B cell (primary cell): ENCODE results near the gene MALSU1. TPM values are rescaled to one million over a fixed set of nuclear protein-coding genes. Genes with fewer than 3 reads are reported as not detected.

ENCODE experiments used
- ATAC-seq: fragments of 200-7000 bp; cut with Tn5 transposase; one replicate; pipeline ENCODE4 v1.10.0; 2021; ENCODE audit warnings: low read depth, mild to moderate bottlenecking, moderate number of reproducible peaks, moderate library complexity
- CTCF ChIA-PET: fragments of 350-600 bp; sonication (Branson Sonifier 250); formaldehyde crosslinking; loops from one replicate; lab custom pipeline; 2021; ENCODE audit warnings: antibody characterized with exemption, inconsistent platforms; lab: Charles Lee
- POLR2A ChIA-PET: fragments of 350-600 bp; sonication (Branson Sonifier 250); formaldehyde crosslinking; loops from one replicate; lab custom pipeline; 2021; ENCODE audit warnings: antibody characterized with exemption; lab: Charles Lee
- DNase-seq: peaks from one replicate; pipeline ENCODE4 v3.0.0; 2013
- H2AFZ ChIP-seq: 2 replicates; pipeline ENCODE4 v1.6.1; 2012; ENCODE audit warnings: mild to moderate bottlenecking, low read depth, low read length; ENCODE audit not compliant: insufficient read depth, poor library complexity, severe bottlenecking
- H3K27ac ChIP-seq, 2 donors: 1 replicate in 1 of 2; 2 replicates in 1 of 2; pipeline ENCODE4 v1.5.1; 2012 to 2013; ENCODE audit warnings: low read length in 2 of 2, mild to moderate bottlenecking in 2 of 2, moderate library complexity in 1 of 2
- H3K27me3 ChIP-seq, 4 experiments: fragments of 200-600 bp in 1 of 4; sonication (generic) in 1 of 4; replicated peaks in 1 of 4; 1 replicate in 2 of 4; 2 replicates in 2 of 4; pipeline versions ENCODE4 v1.6.1 to v1.7.0; 2013 to 2016; ENCODE audit warnings: low read length in 3 of 4, mild to moderate bottlenecking in 2 of 4, mixed read lengths in 1 of 4, moderate library complexity in 1 of 4; ENCODE audit not compliant: insufficient read depth in 4 of 4, control insufficient read depth in 3 of 4; ENCODE audit errors: control extremely low read depth in 1 of 4
- H3K36me3 ChIP-seq, 2 experiments: replicated peaks in 1 of 2; 1 replicate in 1 of 2; 2 replicates in 1 of 2; pipeline versions ENCODE4 v1.6.1 to v1.7.1; 2013; ENCODE audit warnings: low read length in 1 of 2; ENCODE audit not compliant: insufficient read depth in 2 of 2, control insufficient read depth in 1 of 2; ENCODE audit errors: control extremely low read depth in 1 of 2, extremely low read depth in 1 of 2
- H3K4me1 ChIP-seq, 2 donors: fragments of 200-600 bp in 1 of 2; sonication (generic) in 1 of 2; 1 replicate in 1 of 2; 2 replicates in 1 of 2; pipeline versions ENCODE4 v1.5.1 to v1.6.1; 2013 to 2017; ENCODE audit warnings: low read length in 2 of 2; ENCODE audit not compliant: control insufficient read depth in 2 of 2, insufficient read depth in 2 of 2
- H3K4me2 ChIP-seq: replicated peaks from 2 replicates; pipeline ENCODE3; 2012; ENCODE audit warnings: mild to moderate bottlenecking, low read depth, low read length; ENCODE audit not compliant: poor library complexity, severe bottlenecking
- H3K4me3 ChIP-seq, 5 experiments: fragments of 200-600 bp in 1 of 5; sonication (generic) in 1 of 5; 1 replicate in 3 of 5; 2 replicates in 2 of 5; pipeline versions ENCODE4 v1.5.1 to v1.7.0; 2011 to 2016; ENCODE audit warnings: low read length in 4 of 5, mild to moderate bottlenecking in 4 of 5, low read depth in 2 of 5, control low read depth in 1 of 5, moderate library complexity in 1 of 5; ENCODE audit not compliant: insufficient read depth in 1 of 5; ENCODE audit errors: control extremely low read depth in 1 of 5, extremely low read depth in 1 of 5
- H3K79me2 ChIP-seq: fragments of 200-600 bp; sonication (generic); one replicate; pipeline ENCODE4 v1.6.0; 2016; ENCODE audit warnings: low read length; ENCODE audit not compliant: control insufficient read depth, insufficient read depth
- H3K9ac ChIP-seq: fragments of 200-600 bp; sonication (generic); 2 replicates; pipeline ENCODE4 v1.6.1; 2017; ENCODE audit warnings: mild to moderate bottlenecking, low read length, moderate library complexity
- H3K9me3 ChIP-seq, 3 donors: one replicate each; pipeline versions ENCODE4 v1.6.1 to v1.7.1; 2013; ENCODE audit warnings: low read length in 2 of 3; ENCODE audit not compliant: control insufficient read depth in 2 of 3, insufficient read depth in 1 of 3; ENCODE audit errors: control extremely low read depth in 1 of 3
- H4K20me1 ChIP-seq: 2 replicates; pipeline ENCODE4 v1.6.0; 2012; ENCODE audit warnings: mild to moderate bottlenecking, low read length; ENCODE audit not compliant: insufficient read depth, control insufficient read depth, poor library complexity, severe bottlenecking
- H3K27ac Mint-ChIP-seq: one replicate; pipeline ENCODE4 v1.8.0; 2021; ENCODE audit warnings: mixed read lengths
- H3K27me3 Mint-ChIP-seq: one replicate; pipeline ENCODE4 v1.8.0; 2021; ENCODE audit warnings: mixed read lengths
- H3K4me1 Mint-ChIP-seq: one replicate; pipeline ENCODE4 v1.8.0; 2021; ENCODE audit warnings: mixed read lengths
- H3K4me3 Mint-ChIP-seq: one replicate; pipeline ENCODE4 v1.8.0; 2021; ENCODE audit warnings: mixed read lengths
- H3K9me3 Mint-ChIP-seq: one replicate; pipeline ENCODE4 v1.8.0; 2022; ENCODE audit warnings: mixed read lengths; ENCODE audit not compliant: insufficient read depth
- EZH2 ChIP-seq: IDR thresholded peaks from 2 replicates; pipeline ENCODE4 v1.6.1; 2012; ENCODE audit warnings: borderline replicate concordance, low read depth, mild to moderate bottlenecking, moderate library complexity, low read length; ENCODE audit not compliant: insufficient read depth, poor library complexity, severe bottlenecking
- WGBS: methylation state at CpG from one replicate; pipeline ENCODE4 v1.1.5; 2013; ENCODE audit warnings: missing lambda C conversion rate; ENCODE audit not compliant: insufficient coverage; 5-methylcytosine and 5-hydroxymethylcytosine counted together
- intact Hi-C: fragments of 100-400 bp; cut with micrococcal nuclease; formaldehyde crosslinking; loops from one replicate; pipeline ENCODE4 v1.10.0; 2022
- polyA plus RNA-seq: library from polyadenylated mRNA; depleted of rRNA; stranded (reverse); fragments of >200 nt; gene quantifications from 2 replicates; pipeline ENCODE4 v1.2.3, GENCODE V29; 2012
- total RNA-seq, 2 donors: library from RNA; stranded (reverse); fragments of 120-200 nt in 1 of 2; gene quantifications; 1 replicate in 1 of 2; 2 replicates in 1 of 2; pipeline versions ENCODE4 v1.2.3 to v1.2.4, GENCODE V29; 2013 to 2022
- TF ChIP-seq, protein P1 (sequence below): fragments of 200-600 bp; IDR thresholded peaks from one replicate; pipeline ENCODE4 v1.8.0; 2022; ENCODE audit warnings: antibody characterized with exemption, mild to moderate bottlenecking

The MALSU1 gene
- total and polyA plus RNA-seq, 2 donors (not counting 1 experiment from before 2014, with no cell fraction given): 20.8 to 38.0 TPM

DNA sequence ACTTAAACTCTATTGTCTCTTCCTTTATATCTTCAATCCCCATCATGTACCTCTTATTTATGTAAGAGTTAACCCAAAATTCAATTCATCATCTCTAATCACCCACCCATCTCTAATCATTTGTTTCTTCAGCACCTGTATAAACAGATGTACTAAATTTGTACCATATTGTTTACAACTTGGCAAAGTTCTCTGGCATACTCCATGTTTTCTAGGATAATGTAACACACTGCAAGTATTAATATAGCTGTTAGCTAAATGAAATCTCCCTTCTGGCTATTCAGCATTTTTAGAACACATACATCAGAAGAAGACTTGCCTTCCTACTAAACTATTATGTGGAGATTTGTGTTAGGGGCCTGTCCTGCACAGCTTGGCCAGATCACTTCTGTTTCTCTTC is 33.1 kb downstream of the MALSU1 start:
- Histone ChIP-seq H3K4me2 (no peak overlapping the region), H4K20me1 (no peaks in the 10 kb centered on the region), H3K79me2 (no peaks in the 10 kb centered on the region), H3K4me3 (no peak overlapping the region), H3K36me3 (no peaks in the 10 kb centered on the region), H3K9ac (no peak overlapping the region), H2AFZ (no peak overlapping the region), H3K27ac (no peak overlapping the region), H3K27me3 (no peaks in the 10 kb centered on the region), H3K4me1 (no peaks in the 10 kb centered on the region), H3K9me3 (peaks cover 0 to 5% (median 0%) of the 10 kb centered on the region in 3 donors)
- POLR2A ChIA-PET: no interaction called here
- no peak for DNase-seq
- intact Hi-C loops: no loop called here
- CTCF ChIA-PET: interaction anchor here (0.7 to 1.4 kb wide), 2 partner anchors 11 to 26 kb away, joined by 3 to 4 read pairs; no protein-coding TSS in a partner anchor
- ATAC-seq: no peak
- no peak for TF ChIP-seq EZH2
- TF ChIP-seq, protein P1, sequence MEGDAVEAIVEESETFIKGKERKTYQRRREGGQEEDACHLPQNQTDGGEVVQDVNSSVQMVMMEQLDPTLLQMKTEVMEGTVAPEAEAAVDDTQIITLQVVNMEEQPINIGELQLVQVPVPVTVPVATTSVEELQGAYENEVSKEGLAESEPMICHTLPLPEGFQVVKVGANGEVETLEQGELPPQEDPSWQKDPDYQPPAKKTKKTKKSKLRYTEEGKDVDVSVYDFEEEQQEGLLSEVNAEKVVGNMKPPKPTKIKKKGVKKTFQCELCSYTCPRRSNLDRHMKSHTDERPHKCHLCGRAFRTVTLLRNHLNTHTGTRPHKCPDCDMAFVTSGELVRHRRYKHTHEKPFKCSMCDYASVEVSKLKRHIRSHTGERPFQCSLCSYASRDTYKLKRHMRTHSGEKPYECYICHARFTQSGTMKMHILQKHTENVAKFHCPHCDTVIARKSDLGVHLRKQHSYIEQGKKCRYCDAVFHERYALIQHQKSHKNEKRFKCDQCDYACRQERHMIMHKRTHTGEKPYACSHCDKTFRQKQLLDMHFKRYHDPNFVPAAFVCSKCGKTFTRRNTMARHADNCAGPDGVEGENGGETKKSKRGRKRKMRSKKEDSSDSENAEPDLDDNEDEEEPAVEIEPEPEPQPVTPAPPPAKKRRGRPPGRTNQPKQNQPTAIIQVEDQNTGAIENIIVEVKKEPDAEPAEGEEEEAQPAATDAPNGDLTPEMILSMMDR: no peak
- Mint-ChIP-seq H3K4me1 (no peaks in the 10 kb centered on the region), H3K27me3 (no peaks in the 10 kb centered on the region), H3K4me3 (no peak overlapping the region), H3K9me3 (no peaks in the 10 kb centered on the region), H3K27ac (no peak overlapping the region)

DNA sequence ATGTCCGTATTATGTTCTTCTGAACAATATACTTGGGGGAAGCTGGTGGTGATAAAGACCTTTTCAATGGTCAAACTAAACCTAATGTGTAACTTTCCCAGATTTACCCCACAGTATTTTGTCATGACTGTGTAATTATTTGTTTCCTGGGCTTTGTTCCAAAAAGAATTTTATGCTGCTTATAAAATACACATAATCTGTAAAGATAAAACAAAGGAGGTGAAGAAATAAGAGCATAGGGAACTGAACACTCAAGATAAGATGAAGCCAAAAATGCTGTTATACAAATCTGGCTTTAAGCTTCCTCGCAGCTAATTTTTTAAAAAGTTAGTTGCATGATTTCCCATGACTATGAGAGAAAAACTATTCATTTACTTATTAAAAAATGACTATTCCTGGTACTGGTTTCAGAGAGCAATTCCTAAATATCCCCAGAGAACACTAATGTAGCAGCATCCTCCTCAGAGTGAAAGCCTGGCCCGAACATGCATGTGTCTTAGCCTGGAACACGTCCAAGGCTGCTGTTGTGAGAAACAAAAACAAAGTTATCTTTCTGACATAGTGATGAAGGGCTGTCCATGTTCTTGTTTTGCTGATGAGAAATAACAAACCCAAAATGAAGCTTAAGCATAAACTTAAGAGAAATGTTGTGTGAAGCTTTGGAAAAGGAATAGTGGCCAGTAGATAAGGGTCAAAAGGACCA is 33.9 kb downstream of the MALSU1 start:
- no peak overlapping the region for H2AFZ ChIP-seq
- POLR2A ChIA-PET: no interaction called here
- H4K20me1 ChIP-seq: no peaks in the 10 kb centered on the region
- intact Hi-C loops: no loop called here
- H3K9me3 Mint-ChIP-seq: no peaks in the 10 kb centered on the region
- no peaks in the 10 kb centered on the region for H3K4me1 Mint-ChIP-seq
- no peak overlapping the region for H3K9ac ChIP-seq
- no CpG with 5 or more reads among the region's 4 CpGs for WGBS
- no peak overlapping the region for H3K4me3 Mint-ChIP-seq
- DNase-seq (no peak), ATAC-seq (no peak)
- no peak overlapping the region for H3K27ac Mint-ChIP-seq
- no peak overlapping the region for H3K27ac ChIP-seq
- no peaks in the 10 kb centered on the region for H3K4me1 ChIP-seq
- H3K36me3 ChIP-seq: peaks cover 0 to 3% of the 10 kb centered on the region in 2 experiments
- peaks cover 0 to 10% (median 0%) of the 10 kb centered on the region in 3 donors for H3K9me3 ChIP-seq
- H3K4me3 ChIP-seq: no peak overlapping the region
- no peaks in the 10 kb centered on the region for H3K27me3 Mint-ChIP-seq
- no peaks in the 10 kb centered on the region for H3K79me2 ChIP-seq
- TF ChIP-seq, protein P1: no peak
- no peak for TF ChIP-seq EZH2
- CTCF ChIA-PET: interaction anchor here (1.4 kb wide), 1 partner anchor 25 kb away, joined by 4 read pairs; no protein-coding TSS in a partner anchor
- no peak overlapping the region for H3K4me2 ChIP-seq
- H3K27me3 ChIP-seq: no peaks in the 10 kb centered on the region
